ENCODE data around the gene QPCTL. TPM values are rescaled to one million over a fixed set of nuclear protein-coding genes. Genes with fewer than 3 reads are reported as not detected.

The QPCTL gene
- total RNA-seq, 1 donor = 15.6 TPM

- H3K9me3 ChIP-seq (ENCODE audit: low read depth, low read length) = no peaks in the 10 kb centered on the region
- peaks cover 15% of the 10 kb centered on the region for H3K27me3 ChIP-seq (ENCODE audit: insufficient read depth, low read length)
- H3K4me2 ChIP-seq (ENCODE audit: insufficient read depth, low read length) = peak overlapping the region; percentile 58
- no peak for TF ChIP-seq CTCF (IDR thresholded peaks at IDR 0.05; ENCODE audit: extremely low read depth, low read depth, low read length)
- H3K4me3 ChIP-seq (ENCODE audit: insufficient read depth, low read length) = peak overlapping the region; percentile 37
- H3K4me1 ChIP-seq (ENCODE audit: insufficient read depth, low read length) = peaks cover 12% of the 10 kb centered on the region
- H3K79me2 ChIP-seq (ENCODE audit: insufficient read depth, low read length) = no peaks in the 10 kb centered on the region
- peak overlapping the region; percentile 15 for H2AFZ ChIP-seq (ENCODE audit: low read length)
- peak; percentile 93 for DNase-seq (ENCODE audit: insufficient read length, low spot score, missing footprints)
- H3K36me3 ChIP-seq (ENCODE audit: insufficient read depth, low read length) = no peaks in the 10 kb centered on the region
- no peak overlapping the region for H3K27ac ChIP-seq (ENCODE audit: low read depth, low read length)
- H4K20me1 ChIP-seq (ENCODE audit: insufficient read depth, low read length) = no peaks in the 10 kb centered on the region
Measured at GRCh38 chr19:45677351-45678230, 14.9 kb upstream of the QPCTL start.

- H3K4me3 ChIP-seq (ENCODE audit: insufficient read depth, low read length) = peak overlapping the region; percentile 66
- peak overlapping the region; percentile 90 for H2AFZ ChIP-seq (ENCODE audit: low read length)
- peak; percentile 71 for TF ChIP-seq CTCF (IDR thresholded peaks at IDR 0.05; ENCODE audit: extremely low read depth, low read depth, low read length)
- peaks cover 12% of the 10 kb centered on the region for H3K4me1 ChIP-seq (ENCODE audit: insufficient read depth, low read length)
- H3K36me3 ChIP-seq (ENCODE audit: insufficient read depth, low read length) = peaks cover 14% of the 10 kb centered on the region
- peak overlapping the region; percentile 82 for H3K4me2 ChIP-seq (ENCODE audit: insufficient read depth, low read length)
- H3K27ac ChIP-seq (ENCODE audit: low read depth, low read length) = no peak overlapping the region
- H3K27me3 ChIP-seq (ENCODE audit: insufficient read depth, low read length) = peaks cover 15% of the 10 kb centered on the region
- no peaks in the 10 kb centered on the region for H4K20me1 ChIP-seq (ENCODE audit: insufficient read depth, low read length)
- DNase-seq (ENCODE audit: insufficient read length, low spot score, missing footprints) = peak; percentile 98
- H3K79me2 ChIP-seq (ENCODE audit: insufficient read depth, low read length) = no peaks in the 10 kb centered on the region
- H3K9me3 ChIP-seq (ENCODE audit: low read depth, low read length) = no peaks in the 10 kb centered on the region
Measured at GRCh38 chr19:45681391-45682015, 11.0 kb upstream of the QPCTL start.

- Histone ChIP-seq H4K20me1 (ENCODE audit: insufficient read depth, low read length) (no peaks in the 10 kb centered on the region), H2AFZ (ENCODE audit: low read length) (peak overlapping the region; percentile 85)
Measured at GRCh38 chr19:45682117-45682516, 10.3 kb upstream of the QPCTL start.

More at GRCh38 chr19:45682117-45682516, 10.3 kb upstream of the QPCTL start:
- peaks cover 9% of the 10 kb centered on the region for H3K27me3 ChIP-seq (ENCODE audit: insufficient read depth, low read length)
- peaks cover 18% of the 10 kb centered on the region for H3K36me3 ChIP-seq (ENCODE audit: insufficient read depth, low read length)
- H3K79me2 ChIP-seq (ENCODE audit: insufficient read depth, low read length) = no peaks in the 10 kb centered on the region
- no peak overlapping the region for H3K27ac ChIP-seq (ENCODE audit: low read depth, low read length)
- peak overlapping the region; percentile 82 for H3K4me2 ChIP-seq (ENCODE audit: insufficient read depth, low read length)
- TF ChIP-seq CTCF (IDR thresholded peaks at IDR 0.05; ENCODE audit: extremely low read depth, low read depth, low read length) = no peak
- H3K9me3 ChIP-seq (ENCODE audit: low read depth, low read length) = no peaks in the 10 kb centered on the region
- peak; percentile 34 for DNase-seq (ENCODE audit: insufficient read length, low spot score, missing footprints)
- peaks cover 12% of the 10 kb centered on the region for H3K4me1 ChIP-seq (ENCODE audit: insufficient read depth, low read length)
- peak overlapping the region; percentile 66 for H3K4me3 ChIP-seq (ENCODE audit: insufficient read depth, low read length)

Measured in osteoblast (primary cell).